Skeletal muscle tissue (tissue), 4 donors: ENCODE measurements around the gene BCL3. TPM values are rescaled to one million over a fixed set of nuclear protein-coding genes. Genes with fewer than 3 reads are reported as not detected.
A peak's percentile ranks its signal among the peaks of the same experiment; 100 is the strongest.

Experiments
- H3K27ac ChIP-seq: one replicate; pipeline ENCODE4 v1.7.0; 2013; ENCODE audit warnings: mild to moderate bottlenecking, low read depth, low read length, inconsistent platforms
- H3K27me3 ChIP-seq, 3 donors: one replicate each; pipeline ENCODE4 v1.7.0; 2013; ENCODE audit warnings: low read length in 3 of 3; ENCODE audit not compliant: control insufficient read depth in 3 of 3, insufficient read depth in 3 of 3
- H3K36me3 ChIP-seq, 3 donors: one replicate each; pipeline ENCODE4 v1.7.0; 2013; ENCODE audit warnings: low read length in 3 of 3; ENCODE audit not compliant: control insufficient read depth in 3 of 3, insufficient read depth in 3 of 3
- H3K4me1 ChIP-seq, 3 donors: one replicate each; pipeline ENCODE4 v1.7.0; 2013; ENCODE audit warnings: low read length in 3 of 3, mild to moderate bottlenecking in 3 of 3; ENCODE audit not compliant: control insufficient read depth in 3 of 3, insufficient read depth in 3 of 3
- H3K4me3 ChIP-seq, 3 donors: one replicate each; pipeline ENCODE4 v1.7.0; 2013; ENCODE audit warnings: low read length in 3 of 3
- H3K9ac ChIP-seq, 3 donors: one replicate each; pipeline ENCODE4 v1.7.0; 2013; ENCODE audit warnings: low read length in 3 of 3, mild to moderate bottlenecking in 3 of 3, moderate library complexity in 2 of 3, low read depth in 1 of 3
- H3K9me3 ChIP-seq, 3 donors: one replicate each; pipeline ENCODE4 v1.7.0; 2013; ENCODE audit warnings: low read length in 3 of 3; ENCODE audit not compliant: control insufficient read depth in 3 of 3
- total RNA-seq: library from RNA; depleted of rRNA; stranded (reverse); fragments of >200 nt; gene quantifications from one replicate; pipeline ENCODE4 v1.2.3, GENCODE V29; 2014
- donor health status: Osteomylitis.

The BCL3 gene
- total RNA-seq, 1 donor from 2014 or later, result 3.1 TPM

DNA sequence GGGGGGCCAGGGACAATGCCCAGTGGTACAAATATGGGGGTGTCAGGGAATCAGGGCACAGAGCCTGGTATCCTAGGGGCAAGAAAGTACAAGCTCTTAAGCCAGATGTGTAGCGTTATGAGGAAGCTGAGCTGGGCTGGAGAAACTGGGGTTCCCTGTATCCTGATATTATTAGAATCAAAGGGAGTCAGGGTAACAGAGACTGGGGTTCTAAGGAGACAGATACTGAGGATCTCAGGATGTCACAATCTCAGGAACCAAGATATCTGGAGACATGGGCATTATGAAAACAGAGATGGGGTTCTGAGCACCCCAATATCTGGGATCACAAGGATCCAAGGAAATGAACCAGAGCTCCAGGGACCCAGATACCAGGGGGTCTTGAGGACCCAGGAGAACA lies 784 bp downstream of the BCL3 start:
- H3K4me1 ChIP-seq, result peaks cover 61 to 73% (median 63%) of the 10 kb centered on the region in 3 donors
- H3K36me3 ChIP-seq, result peaks cover 14 to 22% (median 17%) of the 10 kb centered on the region in 3 donors

DNA sequence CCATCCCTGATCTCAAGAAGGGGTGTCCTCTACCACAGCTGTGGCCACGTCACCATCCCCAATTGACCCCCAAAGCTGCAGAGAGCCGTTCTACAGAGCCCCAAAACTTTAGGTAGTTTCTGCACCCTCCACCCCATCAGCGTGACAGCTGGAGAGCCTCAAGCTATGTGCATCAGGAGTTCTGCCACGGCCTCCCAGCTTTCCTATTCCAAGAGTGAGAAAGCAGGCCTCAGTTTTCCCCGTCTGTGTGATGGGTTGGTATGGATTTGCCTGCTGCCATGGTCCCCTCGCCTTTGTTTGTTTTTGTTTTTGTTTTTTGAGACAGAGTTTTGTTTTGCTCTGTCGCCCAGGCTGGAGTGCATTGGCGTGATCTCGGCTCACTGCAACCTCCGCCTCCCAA lies 1.5 kb downstream of the BCL3 start:
- Histone ChIP-seq H3K9ac (peak overlapping the region; percentile 76 to 92 (median 91)), H3K27ac (peak overlapping the region; percentile 93), H3K9me3 (no peaks in the 10 kb centered on the region), H3K27me3 (no peaks in the 10 kb centered on the region), H3K4me3 (peak overlapping the region; percentile 61 to 83 (median 78)), H3K4me1 (peaks cover 61 to 71% (median 64%) of the 10 kb centered on the region in 3 donors), H3K36me3 (peaks cover 14 to 22% (median 17%) of the 10 kb centered on the region in 3 donors)

More for the DNA sequence above, 784 bp downstream of the BCL3 start:
- Histone ChIP-seq H3K9me3 (no peaks in the 10 kb centered on the region), H3K9ac (peak overlapping the region; percentile 76 to 92 (median 91)), H3K27me3 (no peaks in the 10 kb centered on the region), H3K27ac (peak overlapping the region; percentile 93), H3K4me3 (peak overlapping the region; percentile 61 to 83 (median 78))

DNA sequence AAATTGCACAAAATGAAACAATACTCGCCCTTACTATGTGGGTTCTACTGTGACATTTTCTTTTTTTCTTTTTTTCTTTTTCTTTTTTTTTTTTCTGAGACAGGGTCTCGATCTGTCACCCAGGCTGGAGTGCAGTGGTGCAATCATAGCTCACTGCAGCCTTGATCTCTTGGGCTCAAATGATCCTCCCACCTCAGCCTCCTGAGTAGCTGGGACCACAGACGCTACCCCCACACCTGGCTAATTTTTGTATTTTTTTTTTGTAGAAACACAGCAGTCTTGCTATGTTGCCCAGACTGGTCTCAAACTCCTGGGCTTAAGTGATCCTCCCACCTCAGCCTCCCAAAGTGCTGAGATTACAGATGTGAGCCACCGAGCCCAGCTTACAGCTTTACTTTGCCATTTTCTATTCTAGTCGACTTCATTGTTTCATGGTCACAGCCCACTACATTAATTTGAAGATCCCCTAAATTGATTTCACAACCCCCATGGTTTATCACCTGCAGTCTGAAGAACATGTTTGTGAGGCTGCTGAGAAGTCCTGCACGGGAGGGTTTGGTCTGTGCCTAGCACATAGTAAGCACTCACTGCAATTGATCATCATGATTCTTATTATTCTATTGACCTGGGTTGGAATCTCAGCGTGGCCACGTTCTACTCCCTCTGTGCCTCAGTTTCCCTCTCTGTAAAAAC lies 3.8 kb downstream of the BCL3 start:
- Histone ChIP-seq H3K36me3 (peaks cover 17 to 30% (median 21%) of the 10 kb centered on the region in 3 donors), H3K4me1 (peaks cover 69 to 72% (median 70%) of the 10 kb centered on the region in 3 donors), H3K27me3 (no peaks in the 10 kb centered on the region), H3K4me3 (peak overlapping the region; percentile 66 to 77 (median 66)), H3K27ac (peak overlapping the region; percentile 99), H3K9ac (peak overlapping the region; percentile 71 to 86 (median 78)), H3K9me3 (no peaks in the 10 kb centered on the region)

DNA sequence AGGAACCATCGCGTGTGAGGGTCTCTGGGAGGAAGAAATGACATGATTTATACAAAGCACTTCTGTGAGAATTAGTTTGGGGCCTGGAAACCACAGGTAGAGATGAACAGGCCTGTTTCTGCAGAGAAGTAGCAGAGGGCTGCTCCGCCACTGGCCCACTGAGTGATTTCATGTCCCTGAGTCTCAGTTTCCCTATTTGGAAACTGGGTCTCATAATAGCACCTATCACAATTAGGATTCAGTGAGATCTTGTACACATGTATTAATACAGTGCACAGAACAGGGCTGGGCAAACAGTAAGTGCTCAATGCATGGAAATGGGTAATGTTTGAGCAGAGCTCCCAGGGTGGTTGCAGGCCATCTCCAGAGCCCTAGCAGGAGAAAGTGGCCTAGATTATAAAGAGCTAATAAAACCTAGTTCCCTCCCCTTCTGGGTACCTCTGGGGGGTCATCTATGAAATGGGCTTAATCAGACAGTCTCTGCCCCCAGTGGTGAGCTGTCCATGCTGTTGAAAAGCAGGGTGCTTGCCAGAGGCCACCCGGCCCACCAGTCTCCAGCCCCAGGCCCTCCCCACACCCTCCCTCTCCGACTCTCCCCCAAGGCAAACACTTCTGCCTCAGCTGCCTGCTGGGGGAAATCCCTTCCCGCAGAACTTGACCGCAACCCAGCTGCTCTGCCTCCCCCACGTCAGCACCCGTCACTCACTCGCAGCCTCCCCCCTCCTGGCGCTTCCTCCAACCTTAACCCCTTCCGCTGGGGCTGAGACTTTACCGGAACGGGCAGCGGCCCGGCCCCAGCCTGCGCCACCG lies 4.5 kb downstream of the BCL3 start:
- Histone ChIP-seq H3K36me3 (peaks cover 17 to 34% (median 21%) of the 10 kb centered on the region in 3 donors), H3K9ac (peak overlapping the region; percentile 71 to 86 (median 78)), H3K27me3 (no peaks in the 10 kb centered on the region), H3K9me3 (no peaks in the 10 kb centered on the region), H3K4me3 (peak overlapping the region; percentile 66 to 77 (median 66)), H3K4me1 (peaks cover 71 to 79% (median 72%) of the 10 kb centered on the region in 3 donors), H3K27ac (peak overlapping the region; percentile 99)

DNA sequence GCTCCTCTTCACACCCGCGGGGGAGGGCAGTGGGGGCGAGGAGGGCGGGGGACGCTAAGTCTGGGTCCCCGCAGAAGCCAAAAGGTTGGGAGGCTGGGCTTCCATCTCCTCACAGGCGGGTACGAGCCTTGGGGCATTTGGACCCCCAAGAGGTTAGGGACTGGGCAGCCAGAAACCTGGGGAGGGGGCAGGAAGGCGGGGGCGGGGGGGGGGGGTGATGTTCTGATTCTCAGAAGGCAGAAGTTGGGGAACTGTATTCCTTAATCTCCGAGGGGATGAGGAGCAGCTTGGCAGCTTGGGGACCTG lies 5.1 kb downstream of the BCL3 start:
- H3K9ac ChIP-seq, result peak overlapping the region; percentile 86 to 91 (median 86)
- peak overlapping the region; percentile 76 to 82 (median 77) for H3K4me3 ChIP-seq
- H3K4me1 ChIP-seq, result peaks cover 75 to 84% (median 76%) of the 10 kb centered on the region in 3 donors
- H3K27ac ChIP-seq, result peak overlapping the region; percentile 99
- H3K36me3 ChIP-seq, result peaks cover 17 to 38% (median 24%) of the 10 kb centered on the region in 3 donors
- H3K27me3 ChIP-seq, result no peaks in the 10 kb centered on the region
- no peaks in the 10 kb centered on the region for H3K9me3 ChIP-seq

DNA sequence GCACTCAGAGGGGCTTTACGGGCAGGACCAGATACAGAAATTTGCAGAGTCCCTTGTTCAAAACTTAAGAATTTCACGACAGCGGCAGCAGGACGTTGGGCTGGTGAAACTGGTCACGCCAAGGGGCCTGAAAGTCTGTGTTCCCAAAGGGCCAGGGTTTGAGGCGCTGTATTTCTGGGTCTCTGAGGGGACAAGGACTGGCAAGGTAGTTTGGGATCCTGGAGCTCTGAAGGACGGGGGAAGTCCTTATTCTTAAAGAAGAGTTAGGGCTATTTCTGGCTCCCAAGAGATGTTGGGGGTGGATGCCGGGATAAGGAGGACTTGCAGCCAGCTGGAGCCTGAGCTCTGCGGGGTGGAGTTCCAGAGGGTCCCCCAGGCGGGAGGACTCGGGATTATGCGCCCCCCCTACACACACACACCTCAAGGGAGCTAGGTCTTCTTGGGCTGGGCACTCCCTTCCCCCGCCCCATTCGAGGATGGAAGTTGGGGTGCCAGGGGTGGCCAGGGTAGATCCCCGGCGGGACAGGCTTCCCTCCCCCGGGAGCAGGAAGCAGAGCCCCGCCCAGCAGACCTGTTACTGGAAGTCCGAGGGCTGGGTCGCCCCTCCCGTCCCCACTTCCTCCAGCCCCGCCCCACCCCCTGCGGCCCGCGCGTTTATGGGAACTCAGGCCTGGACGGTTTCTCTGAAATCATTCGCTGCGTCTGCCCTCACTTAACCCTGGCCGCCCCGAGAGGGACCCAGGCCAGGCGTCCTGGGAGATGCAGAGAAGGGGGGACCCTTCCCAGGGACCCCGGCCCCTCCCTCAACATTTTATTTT lies 5.6 kb downstream of the BCL3 start:
- H3K9ac ChIP-seq, result peak overlapping the region; percentile 86 to 91 (median 86)
- no peaks in the 10 kb centered on the region for H3K9me3 ChIP-seq
- peak overlapping the region; percentile 76 to 82 (median 77) for H3K4me3 ChIP-seq
- peak overlapping the region; percentile 99 for H3K27ac ChIP-seq
- H3K27me3 ChIP-seq, result no peaks in the 10 kb centered on the region
- H3K36me3 ChIP-seq, result peaks cover 17 to 38% (median 24%) of the 10 kb centered on the region in 3 donors
- peaks cover 77 to 85% (median 78%) of the 10 kb centered on the region in 3 donors for H3K4me1 ChIP-seq

DNA sequence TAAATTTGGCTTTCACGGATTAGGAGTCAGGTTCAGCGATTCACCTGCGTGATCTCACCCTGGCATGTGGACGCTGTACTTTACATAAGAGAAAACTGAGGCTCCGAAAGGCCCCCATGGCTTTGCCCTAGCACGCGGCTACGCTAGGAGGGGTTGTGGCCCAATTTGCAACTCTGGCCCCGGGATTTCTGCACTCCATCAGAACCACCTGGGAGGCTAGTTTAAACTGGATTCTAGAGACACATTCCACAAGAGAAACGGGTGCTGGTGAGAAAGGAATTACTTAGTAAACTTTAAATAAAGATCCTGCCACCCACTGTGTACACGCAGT lies 6.2 kb downstream of the BCL3 start:
- H3K27me3 ChIP-seq, result no peaks in the 10 kb centered on the region
- peak overlapping the region; percentile 22 to 66 (median 46) for H3K4me3 ChIP-seq
- H3K4me1 ChIP-seq, result peaks cover 71 to 86% (median 74%) of the 10 kb centered on the region in 3 donors
- H3K9me3 ChIP-seq, result no peaks in the 10 kb centered on the region
- H3K27ac ChIP-seq, result peak overlapping the region; percentile 99
- peaks cover 20 to 41% (median 29%) of the 10 kb centered on the region in 3 donors for H3K36me3 ChIP-seq
- H3K9ac ChIP-seq, result peak overlapping the region; percentile 69 to 86 (median 79)

DNA sequence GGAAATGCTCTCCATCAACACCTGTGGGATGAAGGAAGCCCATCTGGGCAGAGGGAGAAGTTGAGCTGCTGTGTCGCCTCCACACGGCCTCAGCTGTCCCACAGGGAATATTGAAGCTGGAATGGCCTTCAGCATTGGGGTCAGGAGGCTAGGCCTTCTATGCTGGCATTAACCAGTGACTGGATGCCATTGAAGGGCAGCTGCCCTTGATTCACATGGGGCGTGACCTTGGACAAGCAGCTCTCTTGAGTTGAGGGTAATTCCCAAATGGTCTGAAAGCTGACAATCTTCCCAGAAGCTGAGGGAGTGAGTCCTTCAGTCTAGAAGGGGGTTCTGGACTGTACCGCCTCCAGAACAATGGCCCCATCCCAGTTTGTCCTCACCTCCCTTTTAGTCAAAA lies 6.7 kb downstream of the BCL3 start:
- Histone ChIP-seq H3K9ac (peak overlapping the region; percentile 69 to 86 (median 79)), H3K27me3 (no peaks in the 10 kb centered on the region), H3K9me3 (no peaks in the 10 kb centered on the region), H3K36me3 (peaks cover 24 to 40% (median 32%) of the 10 kb centered on the region in 3 donors), H3K4me3 (peak overlapping the region; percentile 22 to 66 (median 46)), H3K4me1 (peaks cover 67 to 83% (median 69%) of the 10 kb centered on the region in 3 donors), H3K27ac (peak overlapping the region; percentile 99)

DNA sequence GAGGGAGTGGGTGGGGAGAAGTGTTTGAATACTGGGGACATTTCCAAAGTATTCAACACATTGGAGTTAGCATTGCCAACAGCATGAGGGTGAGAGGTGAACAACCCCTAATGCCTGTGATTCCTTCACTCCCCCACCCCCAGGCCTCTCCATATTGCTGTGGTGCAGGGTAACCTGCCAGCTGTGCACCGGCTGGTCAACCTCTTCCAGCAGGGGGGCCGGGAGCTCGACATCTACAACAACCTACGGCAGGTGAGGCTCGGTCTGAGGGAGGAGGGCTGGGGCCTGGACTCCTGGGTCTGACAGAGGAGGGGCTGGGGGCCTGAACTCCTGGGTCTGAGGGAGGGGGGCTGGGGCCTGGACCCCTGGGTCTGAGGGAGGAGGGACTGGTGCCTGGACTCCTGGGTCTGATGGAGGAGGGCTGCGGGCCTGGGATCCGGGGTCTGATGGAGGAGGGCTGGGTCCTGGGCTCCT lies 7.6 kb downstream of the BCL3 start:
- Histone ChIP-seq H3K9me3 (no peaks in the 10 kb centered on the region), H3K4me1 (peaks cover 59 to 74% (median 62%) of the 10 kb centered on the region in 3 donors), H3K27ac (peak overlapping the region; percentile 99), H3K36me3 (peaks cover 23 to 36% (median 30%) of the 10 kb centered on the region in 3 donors), H3K27me3 (no peaks in the 10 kb centered on the region), H3K9ac (peak overlapping the region in 2 of 3 donors; percentile 62 to 76), H3K4me3 (no peak overlapping the region)
